HepG2 (cell line): ENCODE measurements around the gene CBX2. TPM values are rescaled to one million over a fixed set of nuclear protein-coding genes. Genes with fewer than 3 reads are reported as not detected.

Experiments used
- ARHGAP35 ChIP-seq: sonication (generic); formaldehyde crosslinking; IDR thresholded peaks from 2 replicates; pipeline ENCODE4 v1.9.0; 2022; ENCODE audit warnings: mild to moderate bottlenecking, inconsistent platforms, moderate library complexity, missing genetic modification reagents, borderline replicate concordance
- ATF5 ChIP-seq: sonication (generic); formaldehyde crosslinking; IDR thresholded peaks from 2 replicates; pipeline ENCODE4 v1.4.0; 2020; ENCODE audit warnings: mild to moderate bottlenecking, low read depth, missing genetic modification reagents
- CCDC6 ChIP-seq: sonication (generic); formaldehyde crosslinking; IDR thresholded peaks from 2 replicates; pipeline ENCODE4 v1.8.1; 2022; ENCODE audit warnings: mild to moderate bottlenecking, missing genetic modification reagents, moderate library complexity
- CEBPG ChIP-seq: IDR thresholded peaks from 2 replicates; pipeline ENCODE4 v1.6.1; 2016
- CENPT ChIP-seq: sonication (generic); formaldehyde crosslinking; IDR thresholded peaks from 2 replicates; pipeline ENCODE4 v1.8.0; 2022; ENCODE audit warnings: low read depth, mild to moderate bottlenecking, moderate library complexity, missing genetic modification reagents
- CREM ChIP-seq, 2 experiments: sonication (generic) in 1 of 2; formaldehyde crosslinking in 1 of 2; IDR thresholded peaks; 2 replicates each; pipeline versions ENCODE4 v1.4.0 to v1.6.1; 2016 to 2020; ENCODE audit warnings: antibody characterized with exemption in 1 of 2, mild to moderate bottlenecking in 1 of 2, missing genetic modification reagents in 1 of 2
- DBP ChIP-seq: sonication (generic); formaldehyde crosslinking; IDR thresholded peaks from 2 replicates; pipeline ENCODE4 v1.4.0; 2020; ENCODE audit warnings: missing genetic modification reagents; ENCODE audit errors: not compliant biosample characterization
- EED ChIP-seq: sonication (generic); formaldehyde crosslinking; IDR thresholded peaks from 2 replicates; pipeline ENCODE4 v1.5.0; 2020; ENCODE audit warnings: mild to moderate bottlenecking, missing genetic modification reagents
- IRF2 ChIP-seq: IDR thresholded peaks from 2 replicates; pipeline ENCODE4 v1.6.1; 2018; ENCODE audit warnings: missing genetic modification reagents, missing compliant biosample characterization
- IRX3 ChIP-seq: sonication (generic); formaldehyde crosslinking; IDR thresholded peaks from 2 replicates; pipeline ENCODE4 v1.8.1; 2023; ENCODE audit warnings: mild to moderate bottlenecking, low read depth, missing genetic modification reagents, borderline replicate concordance
- KDM3A ChIP-seq: IDR thresholded peaks from 2 replicates; pipeline ENCODE4 v1.6.1; 2018; ENCODE audit warnings: low read depth, missing compliant biosample characterization
- PBX3 ChIP-seq: sonication (generic); formaldehyde crosslinking; IDR thresholded peaks from 2 replicates; pipeline ENCODE4 v1.8.1; 2023; ENCODE audit warnings: missing genetic modification reagents, inconsistent platforms, borderline replicate concordance
- PHB2 ChIP-seq: fragments of 450-650 bp; IDR thresholded peaks from 2 replicates; pipeline ENCODE4 v1.6.1; 2018; ENCODE audit not compliant: partially characterized antibody
- POLR2A ChIP-seq, 2 experiments: IDR thresholded peaks; 2 replicates each; pipeline ENCODE4 v1.6.1; 2011; ENCODE audit warnings: low read depth in 2 of 2, low read length in 2 of 2, mild to moderate bottlenecking in 1 of 2, moderate library complexity in 1 of 2; ENCODE audit not compliant: insufficient read depth in 1 of 2
- PRPF4 ChIP-seq: fragments of 200-400 bp; formaldehyde crosslinking; IDR thresholded peaks from 2 replicates; pipeline ENCODE4 v1.6.1; 2016; ENCODE audit warnings: low read length, low read depth; ENCODE audit not compliant: poor library complexity, severe bottlenecking
- SRF ChIP-seq: IDR thresholded peaks from 2 replicates; pipeline ENCODE4 v1.6.1; 2011; ENCODE audit warnings: mild to moderate bottlenecking, low read depth, low read length, moderate library complexity
- ZHX2 ChIP-seq, 2 experiments: sonication (generic) in 1 of 2; formaldehyde crosslinking in 1 of 2; IDR thresholded peaks; 2 replicates each; pipeline versions ENCODE4 v1.6.1 to v1.9.0; 2014 to 2022; ENCODE audit warnings: antibody characterized with exemption in 1 of 2, borderline replicate concordance in 1 of 2, inconsistent platforms in 1 of 2, low read depth in 1 of 2, missing genetic modification reagents in 1 of 2
- ZNF570 ChIP-seq: sonication (generic); formaldehyde crosslinking; IDR thresholded peaks from 2 replicates; pipeline ENCODE4 v1.4.0; 2020; ENCODE audit warnings: mild to moderate bottlenecking, missing genetic modification reagents, borderline replicate concordance
- ZSCAN21 ChIP-seq: sonication (generic); formaldehyde crosslinking; IDR thresholded peaks from 2 replicates; pipeline ENCODE4 v1.8.0; 2022; ENCODE audit warnings: mild to moderate bottlenecking, missing genetic modification reagents, moderate library complexity, borderline replicate concordance
- ZSCAN25 ChIP-seq: sonication (generic); formaldehyde crosslinking; IDR thresholded peaks from 2 replicates; pipeline ENCODE4 v1.8.0; 2022; ENCODE audit warnings: mild to moderate bottlenecking, missing genetic modification reagents
- ZSCAN30 ChIP-seq: sonication (generic); formaldehyde crosslinking; IDR thresholded peaks from 2 replicates; pipeline ENCODE4 v1.5.0; 2020; ENCODE audit warnings: mild to moderate bottlenecking, missing genetic modification reagents
- polyA plus RNA-seq, 8 experiments: library from polyadenylated mRNA; depleted of rRNA in 3 of 8; stranded (reverse) in 7 of 8; unstranded in 1 of 8; fragments of >200 nt; fragmentation: Illumina TruSeq in 4 of 8; extraction: Trizol in 4 of 8; gene quantifications; 2 replicates each; pipeline versions ENCODE4 v1.2.1 to v1.2.3, GENCODE V29; 2011 to 2016; ENCODE audit warnings: low read depth in 4 of 8, missing spikeins in 1 of 8, mixed read lengths in 1 of 8; ENCODE audit not compliant: insufficient read depth in 1 of 8
- total RNA-seq, 5 experiments: library from RNA; depleted of rRNA; stranded (reverse); fragments of >200 nt; fragmentation: Illumina TruSeq; extraction: Trizol; gene quantifications; 2 replicates each; pipeline ENCODE4 v1.2.3, GENCODE V29; 2016; ENCODE audit warnings: low read depth in 1 of 5

Gene CBX2
- total and polyA plus RNA-seq, 2 of the 13 experiments (the other 11 are each of a cell fraction or from before 2014, with no cell fraction given) = 14.5 to 31.1 TPM

- TF ChIP-seq ZHX2 (IDR thresholded peaks at IDR 0.05; ENCODE audit: low read depth) (no peak), ZHX2 (CRISPR knock-in tag; IDR thresholded peaks at IDR 0.05; ENCODE audit: borderline replicate concordance) (no peak), KDM3A (peak; percentile 67; the same call in 1 of the 2 replicates), CREM (IDR thresholded peaks at IDR 0.05) (peak; percentile 77; the same call in 1 of the 2 replicates), CREM (CRISPR knock-in tag; IDR thresholded peaks at IDR 0.05) (no peak), POLR2A (IDR thresholded peaks at IDR 0.05; ENCODE audit: insufficient read depth in 1 of 2, low read depth in 2 of 2, low read length in 2 of 2) (no peak), CENPT (CRISPR knock-in tag) (no peak), ZSCAN25 (CRISPR knock-in tag) (peak; percentile 81; the same call in 1 of the 2 replicates), PHB2 (no peak), IRF2 (CRISPR knock-in tag) (peak; percentile 90), CCDC6 (CRISPR knock-in tag) (no peak), PBX3 (CRISPR knock-in tag) (no peak), ZSCAN30 (no peak), PRPF4 (no peak), ZNF570 (no peak), ATF5 (no peak), ZSCAN21 (CRISPR knock-in tag) (no peak), ARHGAP35 (CRISPR knock-in tag) (no peak), CEBPG (peak; percentile 62), EED (CRISPR knock-in tag) (peak; percentile 60; the same call in 1 of the 2 replicates), IRX3 (CRISPR knock-in tag) (no peak), SRF (peak; percentile 24; the same call in 1 of the 2 replicates), DBP (no peak)
These were observed 43.6 kb downstream of the CBX2 start (continued) for GRCh38 chr17:79821331-79822095.
